Osteocyte (in vitro differentiated cells): ENCODE data around the gene OR13J1. TPM values are rescaled to one million over a fixed set of nuclear protein-coding genes. Genes with fewer than 3 reads are reported as not detected.

Experiments used
- DNase-seq: peaks from one replicate; pipeline ENCODE4 v3.0.0; 2021; ENCODE audit warnings: mixed read lengths; ENCODE audit not compliant: unreplicated experiment; ENCODE audit errors: extremely low spot score
- H3K27ac Mint-ChIP-seq: one replicate; pipeline ENCODE4 v1.8.0; 2021; ENCODE audit warnings: mild to moderate bottlenecking, mixed read lengths; ENCODE audit not compliant: unreplicated experiment
- H3K27me3 Mint-ChIP-seq: one replicate; pipeline ENCODE4 v1.8.0; 2021; ENCODE audit warnings: mixed read lengths; ENCODE audit not compliant: unreplicated experiment
- H3K36me3 Mint-ChIP-seq: one replicate; pipeline ENCODE4 v1.8.0; 2021; ENCODE audit warnings: mixed read lengths; ENCODE audit not compliant: unreplicated experiment
- H3K4me1 Mint-ChIP-seq: one replicate; pipeline ENCODE4 v1.8.0; 2021; ENCODE audit warnings: mixed read lengths; ENCODE audit not compliant: unreplicated experiment
- H3K4me3 Mint-ChIP-seq: one replicate; pipeline ENCODE4 v1.8.0; 2021; ENCODE audit warnings: mild to moderate bottlenecking, moderate library complexity, mixed read lengths; ENCODE audit not compliant: unreplicated experiment
- H3K9me3 Mint-ChIP-seq: one replicate; pipeline ENCODE4 v1.8.0; 2021; ENCODE audit warnings: mixed read lengths; ENCODE audit not compliant: unreplicated experiment
- CTCF ChIP-seq: fragments of 200-600 bp; sonication (generic); IDR thresholded peaks from 2 replicates; pipeline ENCODE4 v1.5.0; 2021; ENCODE audit warnings: antibody characterized with exemption, mild to moderate bottlenecking, moderate library complexity
- total RNA-seq: library from RNA; stranded (reverse); gene quantifications from 2 replicates; pipeline ENCODE4 v1.2.1, GENCODE V29; 2021

Gene OR13J1
- total RNA-seq, 1 donor from 2014 or later = not detected

- no peak for TF ChIP-seq CTCF
- Mint-ChIP-seq H3K9me3 (no peaks in the 10 kb centered on the region), H3K27me3 (peaks cover 44% of the 10 kb centered on the region), H3K27ac (no peak overlapping the region), H3K4me3 (no peak overlapping the region), H3K36me3 (no peaks in the 10 kb centered on the region), H3K4me1 (no peaks in the 10 kb centered on the region)
- DNase-seq = peak; percentile 71
Observed at GRCh38 chr9:35863583-35863982, 6.6 kb downstream of the OR13J1 start.

GRCh38 chr9:35862328-35862727 is 7.9 kb downstream of the OR13J1 start:
- no peaks in the 10 kb centered on the region for H3K4me1 Mint-ChIP-seq
- DNase-seq = peak; percentile 65
- H3K4me3 Mint-ChIP-seq = no peak overlapping the region
- H3K27me3 Mint-ChIP-seq = peaks cover 44% of the 10 kb centered on the region
- no peak for TF ChIP-seq CTCF
- no peak overlapping the region for H3K27ac Mint-ChIP-seq
- H3K36me3 Mint-ChIP-seq = no peaks in the 10 kb centered on the region
- no peaks in the 10 kb centered on the region for H3K9me3 Mint-ChIP-seq

- Mint-ChIP-seq H3K9me3 (no peaks in the 10 kb centered on the region), H3K27ac (no peak overlapping the region), H3K36me3 (no peaks in the 10 kb centered on the region), H3K4me3 (no peak overlapping the region), H3K4me1 (no peaks in the 10 kb centered on the region), H3K27me3 (peaks cover 44% of the 10 kb centered on the region)
- TF ChIP-seq CTCF = no peak
- DNase-seq = peak; percentile 53
Observed at GRCh38 chr9:35861161-35861897, 8.9 kb downstream of the OR13J1 start.

GRCh38 chr9:35859990-35860339 is 10.2 kb downstream of the OR13J1 start:
- H3K9me3 Mint-ChIP-seq = no peaks in the 10 kb centered on the region

More at GRCh38 chr9:35859990-35860339, 10.2 kb downstream of the OR13J1 start:
- no peaks in the 10 kb centered on the region for H3K36me3 Mint-ChIP-seq
- H3K27me3 Mint-ChIP-seq = peaks cover 44% of the 10 kb centered on the region
- H3K4me3 Mint-ChIP-seq = no peak overlapping the region
- no peaks in the 10 kb centered on the region for H3K4me1 Mint-ChIP-seq
- no peak for DNase-seq
- no peak overlapping the region for H3K27ac Mint-ChIP-seq
- no peak for TF ChIP-seq CTCF
